HG03135 (cell line): Measurements from ENCODE around the gene FBN2.
"Not testable (repeated sequence)": the region's sequence is repeated elsewhere in the genome, so short reads cannot be mapped to it uniquely, and the experiment has no call there.

Source experiments
- ATAC-seq: cut with Tn5 transposase; IDR thresholded peaks from one replicate; pipeline ENCODE4 v1.9.1; 2021; ENCODE audit warnings: mild to moderate bottlenecking, moderate library complexity; ENCODE audit not compliant: unreplicated experiment

The FBN2 gene

GRCh38 chr5:128328007-128328406 lies 210.0 kb downstream of the FBN2 start:
- ATAC-seq, result no peak

- ATAC-seq, result not testable (repeated sequence)
Measured at GRCh38 chr5:128321418-128321817, 216.6 kb downstream of the FBN2 start.

- ATAC-seq, result no peak
Measured at GRCh38 chr5:128318691-128319090, 219.4 kb downstream of the FBN2 start.

GRCh38 chr5:128317481-128317880 lies 220.6 kb downstream of the FBN2 start:
- no peak for ATAC-seq

GRCh38 chr5:128315671-128316070 lies 222.4 kb downstream of the FBN2 start:
- no peak for ATAC-seq

GRCh38 chr5:128305341-128305740 lies 232.7 kb downstream of the FBN2 start:
- no peak for ATAC-seq

GRCh38 chr5:128304791-128305190 lies 233.3 kb downstream of the FBN2 start:
- no peak for ATAC-seq

GRCh38 chr5:128304088-128304487 lies 234.0 kb downstream of the FBN2 start:
- ATAC-seq, result no peak

GRCh38 chr5:128303593-128303992 lies 234.5 kb downstream of the FBN2 start:
- ATAC-seq, result no peak

GRCh38 chr5:128300181-128300580 lies 237.9 kb downstream of the FBN2 start:
- ATAC-seq, result no peak

GRCh38 chr5:128290152-128290858 lies 247.7 kb downstream of the FBN2 start:
- no peak for ATAC-seq

- no peak for ATAC-seq
Measured at GRCh38 chr5:128287740-128288139, 250.3 kb downstream of the FBN2 start.

- ATAC-seq, result no peak
Measured at GRCh38 chr5:128284236-128284635, 253.8 kb downstream of the FBN2 start.

GRCh38 chr5:128279345-128279744 lies 258.7 kb downstream of the FBN2 start:
- no peak for ATAC-seq

GRCh38 chr5:128276537-128277216 lies 261.4 kb downstream of the FBN2 start:
- ATAC-seq, result no peak

- no peak for ATAC-seq
Measured at GRCh38 chr5:128274441-128274840, 263.6 kb downstream of the FBN2 start.

- no peak for ATAC-seq
Measured at GRCh38 chr5:128273736-128274135, 264.3 kb downstream of the FBN2 start.

- no peak for ATAC-seq
Measured at GRCh38 chr5:128271859-128272464, 266.1 kb downstream of the FBN2 start.

GRCh38 chr5:128271071-128271470 lies 267.0 kb downstream of the FBN2 start:
- no peak for ATAC-seq

- ATAC-seq, result no peak
Measured at GRCh38 chr5:128264564-128265360, 273.3 kb downstream of the FBN2 start.

GRCh38 chr5:128263357-128263756 lies 274.7 kb downstream of the FBN2 start:
- no peak for ATAC-seq
